T follicular helper cell (primary cell): ENCODE data around the gene ZMYM4.

Source experiments
- DNase-seq: peaks from one replicate; pipeline ENCODE4 v3.0.0-alpha.2; 2020; ENCODE audit warnings: low read depth

Gene ZMYM4

GRCh38 chr1:35278886-35279554, 10.5 kb downstream of the ZMYM4 start:
- no peak for DNase-seq

GRCh38 chr1:35279555-35279904, 11.0 kb downstream of the ZMYM4 start:
- DNase-seq: no peak

GRCh38 chr1:35280006-35280405, 11.5 kb downstream of the ZMYM4 start:
- no peak for DNase-seq

- no peak for DNase-seq
Measured at GRCh38 chr1:35281565-35281964, 13.1 kb downstream of the ZMYM4 start.

GRCh38 chr1:35282172-35282571, 13.7 kb downstream of the ZMYM4 start:
- DNase-seq: no peak

- no peak for DNase-seq
Measured at GRCh38 chr1:35284852-35285251, 16.3 kb downstream of the ZMYM4 start.

- no peak for DNase-seq
Measured at GRCh38 chr1:35285771-35286606, 17.5 kb downstream of the ZMYM4 start.

GRCh38 chr1:35287807-35288640, 19.5 kb downstream of the ZMYM4 start:
- no peak for DNase-seq

GRCh38 chr1:35288761-35289160, 20.3 kb downstream of the ZMYM4 start:
- DNase-seq: no peak

GRCh38 chr1:35290452-35290851, 21.9 kb downstream of the ZMYM4 start:
- no peak for DNase-seq

- DNase-seq: no peak
Measured at GRCh38 chr1:35294809-35295208, 26.3 kb downstream of the ZMYM4 start.

- no peak for DNase-seq
Measured at GRCh38 chr1:35297886-35298285, 29.4 kb downstream of the ZMYM4 start.

GRCh38 chr1:35298464-35298863, 30.0 kb downstream of the ZMYM4 start:
- DNase-seq: no peak

- DNase-seq: no peak
Measured at GRCh38 chr1:35300376-35300775, 31.9 kb downstream of the ZMYM4 start.

GRCh38 chr1:35301674-35302392, 33.3 kb downstream of the ZMYM4 start:
- no peak for DNase-seq

- no peak for DNase-seq
Measured at GRCh38 chr1:35305383-35305782, 36.9 kb downstream of the ZMYM4 start.

- no peak for DNase-seq
Measured at GRCh38 chr1:35315649-35316048, 47.1 kb downstream of the ZMYM4 start.

- no peak for DNase-seq
Measured at GRCh38 chr1:35316264-35316663, 47.8 kb downstream of the ZMYM4 start.

GRCh38 chr1:35319988-35320713, 51.6 kb downstream of the ZMYM4 start:
- no peak for DNase-seq

- DNase-seq: no peak
Measured at GRCh38 chr1:35320937-35321336, 52.4 kb downstream of the ZMYM4 start.

- no peak for DNase-seq
Measured at GRCh38 chr1:35324486-35324885, 56.0 kb downstream of the ZMYM4 start.
